Sigmoid colon (tissue), 7 donors: ENCODE results near the gene JHY. TPM values are rescaled to one million over a fixed set of nuclear protein-coding genes. Genes with fewer than 3 reads are reported as not detected.

ENCODE experiments used
- DNase-seq: peaks from one replicate; pipeline ENCODE4 v3.0.0-alpha.2; 2019
- H3K27ac ChIP-seq, 4 donors: fragments of 200-600 bp; sonication (generic); one replicate each; pipeline ENCODE4 v1.5.1; 2016 to 2019; ENCODE audit warnings: mild to moderate bottlenecking in 1 of 4
- H3K27me3 ChIP-seq, 3 donors: fragments of 200-600 bp; sonication (generic); one replicate each; pipeline ENCODE4 v1.5.1; 2019; ENCODE audit warnings: mild to moderate bottlenecking in 1 of 3
- H3K36me3 ChIP-seq, 4 donors: fragments of 200-600 bp; sonication (generic); one replicate each; pipeline ENCODE4 v1.5.1; 2016 to 2019
- H3K4me1 ChIP-seq, 4 donors: fragments of 200-600 bp; sonication (generic); one replicate each; pipeline ENCODE4 v1.5.1; 2017 to 2019
- H3K4me3 ChIP-seq, 4 donors: fragments of 200-600 bp; sonication (generic); one replicate each; pipeline ENCODE4 v1.5.1; 2017 to 2019; ENCODE audit warnings: mild to moderate bottlenecking in 2 of 4, moderate library complexity in 1 of 4
- H3K9me3 ChIP-seq, 4 donors: fragments of 200-600 bp in 3 of 4; sonication (generic) in 3 of 4; one replicate each; pipeline versions ENCODE4 v1.5.1 to v1.6.1; 2013 to 2019
- CTCF ChIP-seq, 4 experiments: fragments of 450-650 bp in 3 of 4; fragments of 200-600 bp in 1 of 4; IDR thresholded peaks; one replicate each; pipeline ENCODE4 v1.5.1; 2016 to 2019; ENCODE audit warnings: antibody characterized with exemption in 4 of 4, mild to moderate bottlenecking in 3 of 4, moderate library complexity in 2 of 4
- EP300 ChIP-seq, 4 donors: sonication (generic); formaldehyde crosslinking; IDR thresholded peaks; one replicate each; pipeline ENCODE4 v1.6.1; 2017; ENCODE audit warnings: antibody characterized with exemption in 4 of 4
- POLR2A ChIP-seq, 2 donors: fragments of 450-650 bp; IDR thresholded peaks; one replicate each; pipeline ENCODE4 v1.6.1; 2016; ENCODE audit warnings: antibody characterized with exemption in 2 of 2, mild to moderate bottlenecking in 2 of 2, moderate library complexity in 2 of 2
- POLR2AphosphoS5 ChIP-seq, 4 donors: sonication (generic); formaldehyde crosslinking; IDR thresholded peaks; one replicate each; pipeline ENCODE4 v1.6.1; 2017; ENCODE audit warnings: antibody characterized with exemption in 4 of 4
- WGBS, 2 donors: extraction: QIAGEN DNeasy Blood & Tissue Kit; methylation state at CpG; one replicate each; pipeline ENCODE4 v1.1.7; 2013; 5-methylcytosine and 5-hydroxymethylcytosine counted together
- intact Hi-C: fragments of 100-400 bp; cut with DNase I; formaldehyde crosslinking; loops from one replicate; pipeline ENCODE4 v1.15.1; 2023
- polyA plus RNA-seq, 3 donors: library from polyadenylated mRNA; stranded (reverse); fragments of 200-250 nt; gene quantifications; one replicate each; pipeline ENCODE4 v1.2.3, GENCODE V29; 2013
- total RNA-seq, 4 donors: library from RNA; depleted of rRNA; stranded (reverse); fragments of >200 nt; gene quantifications; one replicate each; pipeline ENCODE4 v1.1.0, GENCODE V29; 2016
- donor health status: healthy with polysubstance abuse.
- donor health status: Bipolar disorder and iron deficiency.
- donor health status: healthy.

The JHY gene
- total and polyA plus RNA-seq, 7 donors = 0.46 to 8.9 (median 5.8) TPM

- 34 to 56% methylated on average over 10 of the region's 10 CpGs for WGBS, 2 donors
- Histone ChIP-seq H3K4me3 (no peak overlapping the region), H3K36me3 (no peaks in the 10 kb centered on the region), H3K27me3 (no peaks in the 10 kb centered on the region), H3K27ac (no peak overlapping the region), H3K9me3 (no peaks in the 10 kb centered on the region), H3K4me1 (no peaks in the 10 kb centered on the region)
- intact Hi-C loops = no loop called here
- no peak for DNase-seq
- no peak for TF ChIP-seq EP300 (IDR thresholded peaks at IDR 0.05)
Observed at GRCh38 chr11:122843281-122844141, 39.0 kb upstream of the JHY start.

- DNase-seq = no peak
- no peak overlapping the region for H3K4me3 ChIP-seq
- TF ChIP-seq CTCF (IDR thresholded peaks at IDR 0.05) = no peak
- TF ChIP-seq EP300 (IDR thresholded peaks at IDR 0.05) = no peak
- no peak for TF ChIP-seq POLR2AphosphoS5 (IDR thresholded peaks at IDR 0.05)
- no peak for TF ChIP-seq POLR2A (IDR thresholded peaks at IDR 0.05)
- WGBS, 2 donors = 70 to 90% methylated on average over 1 of the region's 1 CpG
- no peak overlapping the region for H3K27ac ChIP-seq
- no peaks in the 10 kb centered on the region for H3K9me3 ChIP-seq
- no peaks in the 10 kb centered on the region for H3K36me3 ChIP-seq
- peaks cover 0 to 9% (median 0%) of the 10 kb centered on the region in 3 donors for H3K27me3 ChIP-seq
- intact Hi-C loops = no loop called here
- H3K4me1 ChIP-seq = no peaks in the 10 kb centered on the region
Observed at GRCh38 chr11:122847466-122847865, 35.1 kb upstream of the JHY start.

- 88 to 90% methylated on average over 1 of the region's 1 CpG for WGBS, 2 donors
Observed at GRCh38 chr11:122848186-122848585, 34.4 kb upstream of the JHY start.

GRCh38 chr11:122850076-122850631, 32.4 kb upstream of the JHY start:
- H3K4me3 ChIP-seq = no peak overlapping the region
- H3K27ac ChIP-seq = no peak overlapping the region
- H3K9me3 ChIP-seq = no peaks in the 10 kb centered on the region
- WGBS, 2 donors = 58 to 64% methylated on average over 7 of the region's 7 CpGs
- no peak for DNase-seq
- intact Hi-C loops = loop anchor here (5.0 kb wide), 3 partner anchors 53 to 268 kb away; no protein-coding TSS in a partner anchor
- H3K4me1 ChIP-seq = no peaks in the 10 kb centered on the region
- peaks cover 0 to 9% (median 0%) of the 10 kb centered on the region in 3 donors for H3K27me3 ChIP-seq
- no peaks in the 10 kb centered on the region for H3K36me3 ChIP-seq
- no peak for TF ChIP-seq POLR2A (IDR thresholded peaks at IDR 0.05)

More at GRCh38 chr11:122848186-122848585, 34.4 kb upstream of the JHY start:
- intact Hi-C loops = no loop called here
- H3K36me3 ChIP-seq = no peaks in the 10 kb centered on the region
- no peak overlapping the region for H3K27ac ChIP-seq
- no peaks in the 10 kb centered on the region for H3K9me3 ChIP-seq
- no peak for TF ChIP-seq POLR2AphosphoS5 (IDR thresholded peaks at IDR 0.05)
- TF ChIP-seq POLR2A (IDR thresholded peaks at IDR 0.05) = no peak
- no peak for TF ChIP-seq CTCF (IDR thresholded peaks at IDR 0.05)
- TF ChIP-seq EP300 (IDR thresholded peaks at IDR 0.05) = no peak
- no peaks in the 10 kb centered on the region for H3K4me1 ChIP-seq
- no peak overlapping the region for H3K4me3 ChIP-seq
- no peak for DNase-seq
- peaks cover 0 to 9% (median 0%) of the 10 kb centered on the region in 3 donors for H3K27me3 ChIP-seq

- intact Hi-C loops = loop anchor here (5.0 kb wide), 3 partner anchors 54 to 269 kb away; no protein-coding TSS in a partner anchor
- 67 to 69% methylated on average over 12 of the region's 12 CpGs for WGBS, 2 donors
- TF ChIP-seq CTCF (IDR thresholded peaks at IDR 0.05) (no peak), POLR2AphosphoS5 (IDR thresholded peaks at IDR 0.05) (no peak), EP300 (IDR thresholded peaks at IDR 0.05) (no peak), POLR2A (IDR thresholded peaks at IDR 0.05) (no peak)
Observed at GRCh38 chr11:122851366-122851966, 31.1 kb upstream of the JHY start.

More at GRCh38 chr11:122851366-122851966, 31.1 kb upstream of the JHY start:
- H3K27me3 ChIP-seq = peaks cover 0 to 9% (median 0%) of the 10 kb centered on the region in 3 donors
- no peaks in the 10 kb centered on the region for H3K36me3 ChIP-seq
- H3K4me1 ChIP-seq = no peaks in the 10 kb centered on the region
- DNase-seq = no peak
- no peak overlapping the region for H3K27ac ChIP-seq
- no peaks in the 10 kb centered on the region for H3K9me3 ChIP-seq
- H3K4me3 ChIP-seq = no peak overlapping the region
